ENCODE data around the gene CCS. TPM values are rescaled to one million over a fixed set of nuclear protein-coding genes. Genes with fewer than 3 reads are reported as not detected.

CCS gene
- total RNA-seq, 4 donors from 2014 or later: 30.6 to 70.1 (median 47.2) TPM

- Histone ChIP-seq H3K4me3 (peak overlapping the region in 3 of 4 donors; percentile 0 to 63 (median 4)), H3K4me1 (peaks cover 0 to 75% (median 25%) of the 10 kb centered on the region in 4 donors), H3K27me3 (no peaks in the 10 kb centered on the region), H3K27ac (no peak overlapping the region), H3K9me3 (no peaks in the 10 kb centered on the region), H3K36me3 (peaks cover 0 to 59% (median 0%) of the 10 kb centered on the region in 3 donors)
- no peak for DNase-seq
- TF ChIP-seq POLR2A (IDR thresholded peaks at IDR 0.05) (no peak), CTCF (IDR thresholded peaks at IDR 0.05) (no peak)
Measured at GRCh38 chr11:66641834-66642233, 48.8 kb downstream of the CCS start.

- TF ChIP-seq CTCF (IDR thresholded peaks at IDR 0.05) (no peak), POLR2A (IDR thresholded peaks at IDR 0.05) (no peak)
- no peak overlapping the region for H3K4me3 ChIP-seq
- H3K4me1 ChIP-seq: peaks cover 0 to 63% (median 23%) of the 10 kb centered on the region in 4 donors
- H3K36me3 ChIP-seq: peaks cover 0 to 79% (median 0%) of the 10 kb centered on the region in 3 donors
- no peak for DNase-seq
- no peak overlapping the region for H3K27ac ChIP-seq
- H3K27me3 ChIP-seq: no peaks in the 10 kb centered on the region
- H3K9me3 ChIP-seq: no peaks in the 10 kb centered on the region
Measured at GRCh38 chr11:66643745-66644437, 50.9 kb downstream of the CCS start.

- H3K9me3 ChIP-seq: no peaks in the 10 kb centered on the region
- peaks cover 0 to 83% (median 0%) of the 10 kb centered on the region in 3 donors for H3K36me3 ChIP-seq
- TF ChIP-seq CTCF (IDR thresholded peaks at IDR 0.05): no peak
- no peak for TF ChIP-seq POLR2A (IDR thresholded peaks at IDR 0.05)
- no peak overlapping the region for H3K27ac ChIP-seq
- no peak overlapping the region for H3K4me3 ChIP-seq
- H3K27me3 ChIP-seq: no peaks in the 10 kb centered on the region
- no peak for DNase-seq
- peaks cover 0 to 41% (median 8%) of the 10 kb centered on the region in 4 donors for H3K4me1 ChIP-seq
Measured at GRCh38 chr11:66646828-66647227, 53.8 kb downstream of the CCS start.

GRCh38 chr11:66649903-66650302 is 56.9 kb downstream of the CCS start:
- Histone ChIP-seq H3K9me3 (no peaks in the 10 kb centered on the region), H3K36me3 (peaks cover 0 to 71% (median 0%) of the 10 kb centered on the region in 3 donors), H3K27me3 (no peaks in the 10 kb centered on the region), H3K27ac (no peak overlapping the region), H3K4me3 (no peak overlapping the region), H3K4me1 (peaks cover 0 to 10% (median 4%) of the 10 kb centered on the region in 4 donors)
- DNase-seq: no peak
- no peak for TF ChIP-seq CTCF (IDR thresholded peaks at IDR 0.05)
- TF ChIP-seq POLR2A (IDR thresholded peaks at IDR 0.05): no peak

- Histone ChIP-seq H3K9me3 (no peaks in the 10 kb centered on the region), H3K27me3 (no peaks in the 10 kb centered on the region), H3K4me3 (no peak overlapping the region), H3K4me1 (no peaks in the 10 kb centered on the region), H3K36me3 (peaks cover 0 to 62% (median 0%) of the 10 kb centered on the region in 3 donors), H3K27ac (no peak overlapping the region)
- TF ChIP-seq POLR2A (IDR thresholded peaks at IDR 0.05) (no peak), CTCF (IDR thresholded peaks at IDR 0.05) (no peak)
- no peak for DNase-seq
Measured at GRCh38 chr11:66651016-66651415, 58.0 kb downstream of the CCS start.

All from Peyer's patch (tissue), 4 donors.